GM19193 (cell line): ENCODE measurements around the gene HSPA1A.
A peak's percentile ranks its signal among the peaks of the same experiment; 100 is the strongest.

Experiments
- POLR2A ChIP-seq: IDR thresholded peaks from 4 replicates; pipeline ENCODE4 v1.6.1; 2011; ENCODE audit not compliant: insufficient read depth, insufficient read length; ENCODE audit errors: extremely low read depth

HSPA1A gene

DNA sequence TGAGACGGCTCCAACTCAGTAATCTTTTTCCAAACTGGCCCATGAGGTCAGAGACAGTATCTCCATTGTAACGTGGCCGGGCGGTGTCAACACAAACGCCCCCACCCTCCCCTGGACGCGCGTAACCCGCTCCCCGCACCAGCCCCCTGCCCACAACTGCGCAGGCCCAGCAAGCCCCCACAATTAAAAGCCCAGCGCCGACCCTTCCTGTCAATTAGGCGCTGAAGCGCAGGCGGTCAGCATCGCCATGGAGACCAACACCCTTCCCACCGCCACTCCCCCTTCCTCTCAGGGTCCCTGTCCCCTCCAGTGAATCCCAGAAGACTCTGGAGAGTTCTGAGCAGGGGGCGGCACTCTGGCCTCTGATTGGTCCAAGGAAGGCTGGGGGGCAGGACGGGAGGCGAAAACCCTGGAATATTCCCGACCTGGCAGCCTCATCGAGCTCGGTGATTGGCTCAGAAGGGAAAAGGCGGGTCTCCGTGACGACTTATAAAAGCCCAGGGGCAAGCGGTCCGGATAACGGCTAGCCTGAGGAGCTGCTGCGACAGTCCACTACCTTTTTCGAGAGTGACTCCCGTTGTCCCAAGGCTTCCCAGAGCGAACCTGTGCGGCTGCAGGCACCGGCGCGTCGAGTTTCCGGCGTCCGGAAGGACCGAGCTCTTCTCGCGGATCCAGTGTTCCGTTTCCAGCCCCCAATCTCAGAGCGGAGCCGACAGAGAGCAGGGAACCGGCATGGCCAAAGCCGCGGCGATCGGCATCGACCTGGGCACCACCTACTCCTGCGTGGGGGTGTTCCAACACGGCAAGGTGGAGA lies at the start of gene HSPA1A, which contains the start of gene HSPA1L:
HSPA1A (plus strand) TSS at position 519 of the 814 bp plus-strand sequence; CDS start at position 733, 214 bp downstream.
HSPA1L (minus strand) TSS at position 259 of the 814 bp plus-strand sequence. CDS start 3,311 bp downstream, outside the sequence.
- peak; percentile 82 for TF ChIP-seq POLR2A

DNA sequence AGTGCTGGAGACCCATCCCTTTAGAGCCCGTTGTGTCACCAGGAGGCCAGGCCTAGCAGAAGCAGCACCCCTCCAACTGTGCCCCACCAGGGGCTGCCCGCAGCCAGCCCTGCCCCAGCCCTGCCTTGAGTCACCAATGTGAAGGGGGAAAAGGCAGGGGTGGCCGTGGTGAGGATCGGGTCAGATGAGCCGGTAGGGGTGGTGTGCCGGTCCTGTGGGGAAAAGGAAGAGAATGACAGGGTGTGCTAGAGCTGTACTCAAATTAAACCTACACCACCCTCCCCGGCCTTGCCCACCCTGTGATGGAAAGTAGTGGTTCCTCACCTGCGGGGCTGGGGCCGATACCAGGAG lies 49.8 kb upstream of the HSPA1A start:
- peak; percentile 21 for TF ChIP-seq POLR2A

DNA sequence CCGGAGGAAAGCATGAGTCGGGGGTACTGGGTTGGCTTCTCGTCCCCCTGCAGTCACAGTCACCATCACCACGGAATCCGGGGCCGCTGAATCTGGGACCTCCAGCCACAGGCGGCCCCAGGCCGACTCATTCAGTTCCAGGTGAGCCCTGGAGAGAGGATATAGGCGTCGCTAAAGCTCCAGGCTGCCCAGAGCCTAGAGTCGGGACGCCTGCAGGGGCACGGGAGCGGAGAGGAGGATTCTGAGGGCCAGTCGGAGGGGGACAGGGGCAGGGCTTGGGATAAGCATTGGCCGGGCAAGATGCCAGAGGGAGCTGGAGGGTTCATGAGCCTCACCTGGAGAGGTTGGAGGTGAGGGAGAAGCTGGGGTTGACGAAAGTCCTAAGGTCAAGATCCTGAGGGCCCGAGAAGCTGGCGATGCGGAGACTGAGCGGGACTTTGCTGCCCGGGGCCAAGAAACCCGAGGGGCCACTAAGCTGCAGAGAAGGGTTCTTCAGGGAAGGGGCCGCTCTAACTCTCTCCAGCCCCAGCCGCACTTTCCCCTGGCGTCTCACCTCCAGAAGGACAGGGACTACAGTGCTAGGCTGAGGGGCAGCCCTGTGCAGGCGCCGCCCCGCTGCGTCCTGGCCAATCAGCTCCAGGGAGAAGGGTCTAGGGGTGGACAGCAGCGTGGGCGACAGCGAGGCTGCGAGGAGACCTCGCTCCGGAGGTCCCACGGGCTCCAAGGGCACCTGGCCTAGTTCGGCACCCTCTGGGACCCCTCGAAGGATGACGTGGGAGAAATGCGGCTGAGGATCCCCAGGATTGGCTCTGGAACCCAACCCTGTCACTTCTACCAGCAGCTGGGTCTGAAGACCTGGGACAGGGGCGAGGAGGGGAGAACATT lies 49.2 kb upstream of the HSPA1A start:
- peak; percentile 16 for TF ChIP-seq POLR2A

DNA sequence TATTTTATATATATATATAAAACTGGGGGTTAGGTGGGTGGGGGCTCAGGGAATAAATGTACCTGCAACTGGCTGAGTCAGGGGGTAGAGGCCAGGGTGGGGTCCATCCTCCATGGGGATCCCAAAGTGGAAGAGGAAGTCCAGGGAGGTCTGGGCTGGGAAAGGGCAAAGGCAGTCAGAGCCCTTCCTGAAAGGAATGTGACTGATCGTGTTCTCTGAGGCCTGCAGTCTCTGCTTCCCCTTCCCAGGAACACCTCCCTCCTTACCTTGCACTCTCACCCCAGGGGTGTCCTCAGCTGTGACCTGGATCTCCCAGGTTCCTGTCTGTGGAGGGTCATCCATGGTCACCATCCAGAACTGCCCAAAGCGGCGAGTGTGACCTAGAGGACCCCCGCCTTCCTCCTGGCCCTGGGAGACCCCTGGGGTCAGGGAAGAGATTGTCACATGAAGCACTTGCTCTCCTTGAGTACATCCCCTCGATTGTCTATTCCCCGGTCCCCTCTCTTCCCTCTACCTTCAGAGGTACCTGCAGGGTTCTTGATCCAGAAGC lies 48.2 kb upstream of the HSPA1A start:
- TF ChIP-seq POLR2A = no peak

DNA sequence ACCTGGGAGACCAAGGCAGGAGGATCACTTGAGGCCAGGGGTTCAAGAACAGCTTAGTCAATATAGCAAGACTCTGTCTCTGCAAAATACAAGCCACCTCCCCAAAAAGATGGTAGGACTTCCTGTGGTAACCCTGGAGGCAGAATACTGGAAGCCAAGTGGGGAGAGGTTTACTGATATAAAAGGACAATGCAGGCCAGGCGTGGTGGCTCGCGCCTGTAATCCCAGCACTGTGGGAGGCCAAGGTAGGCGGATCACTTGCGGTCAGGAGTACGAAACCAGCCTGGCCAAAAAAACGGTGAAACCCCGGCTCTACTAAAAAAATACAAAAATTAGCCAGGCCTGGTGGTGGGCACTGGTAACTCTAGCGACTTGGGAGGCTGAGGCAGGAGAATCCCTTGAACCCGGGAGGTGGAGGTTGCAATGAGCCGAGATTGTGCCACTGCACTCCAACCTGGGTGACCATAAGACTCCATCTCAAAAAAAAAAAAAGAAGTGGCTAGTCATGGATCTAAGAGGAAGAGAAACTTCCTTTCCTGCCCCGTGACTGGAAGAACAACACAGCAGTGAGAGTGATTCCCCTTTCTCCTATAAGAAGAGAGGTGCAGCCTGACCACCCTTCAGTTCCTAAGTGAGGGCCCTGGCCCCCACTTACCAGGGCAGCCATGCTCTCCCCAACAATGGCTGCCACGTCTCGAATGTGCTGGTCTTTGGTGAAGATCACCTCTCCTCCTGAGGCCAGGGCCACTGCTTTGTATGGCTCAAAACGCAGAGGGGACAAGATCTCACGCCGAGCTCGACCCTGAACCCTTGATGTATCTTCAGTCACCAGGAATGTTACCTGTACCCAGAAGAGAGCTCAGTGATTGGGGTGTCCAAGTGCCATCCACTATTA lies 46.7 kb upstream of the HSPA1A start:
- no peak for TF ChIP-seq POLR2A

DNA sequence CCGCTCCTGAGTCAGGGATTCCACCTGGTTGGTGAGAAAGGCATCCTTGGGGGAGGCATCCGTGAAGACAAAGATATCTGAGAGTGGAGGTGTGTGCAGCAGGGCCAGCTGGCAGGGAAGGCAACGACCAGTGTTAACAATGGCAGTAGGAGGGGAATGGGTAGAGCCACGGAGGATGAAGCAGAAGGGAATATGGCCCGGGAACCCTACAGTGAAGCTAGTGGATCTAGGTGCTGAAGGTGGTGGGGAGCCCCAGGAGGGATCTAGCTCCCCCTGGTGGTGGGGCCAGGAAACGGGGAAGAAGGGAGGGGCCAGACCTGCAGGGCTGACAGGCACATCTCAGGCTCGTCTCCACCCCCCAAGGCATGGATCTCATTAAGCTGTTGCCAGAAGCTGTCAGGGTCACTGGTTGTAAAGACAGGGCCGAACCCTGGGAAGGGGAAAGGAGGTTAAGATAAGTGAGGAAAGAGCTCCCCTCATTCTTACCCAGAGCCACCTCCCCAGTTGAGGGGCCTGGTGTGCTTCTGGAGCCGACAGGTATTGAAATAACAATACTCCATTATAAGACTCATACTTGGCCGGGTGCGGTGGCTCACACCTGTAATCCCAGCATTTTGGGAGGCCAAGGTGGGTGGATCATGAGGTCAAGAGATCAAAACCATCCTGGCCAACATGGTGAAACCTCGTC lies 45.5 kb upstream of the HSPA1A start:
- no peak for TF ChIP-seq POLR2A

DNA sequence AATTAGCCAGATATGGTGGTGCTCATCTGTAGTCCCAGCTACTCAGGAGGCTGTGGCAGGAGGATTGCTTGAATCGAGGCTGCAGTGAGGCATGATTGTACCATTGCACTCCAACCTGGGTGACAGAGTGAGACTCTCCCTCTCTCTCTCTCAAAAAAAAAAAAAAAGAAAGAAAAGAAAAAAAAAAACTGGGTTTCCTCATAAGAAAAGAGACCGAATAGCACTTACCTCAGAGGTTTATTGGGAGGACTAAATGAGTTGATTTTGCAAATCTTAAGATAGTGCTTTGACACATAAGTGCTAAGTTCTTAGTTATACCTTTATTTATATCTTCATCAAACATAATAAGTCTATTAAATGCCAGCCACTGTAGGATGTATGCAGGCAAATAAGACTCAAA lies 44.5 kb upstream of the HSPA1A start:
- TF ChIP-seq POLR2A = no peak

DNA sequence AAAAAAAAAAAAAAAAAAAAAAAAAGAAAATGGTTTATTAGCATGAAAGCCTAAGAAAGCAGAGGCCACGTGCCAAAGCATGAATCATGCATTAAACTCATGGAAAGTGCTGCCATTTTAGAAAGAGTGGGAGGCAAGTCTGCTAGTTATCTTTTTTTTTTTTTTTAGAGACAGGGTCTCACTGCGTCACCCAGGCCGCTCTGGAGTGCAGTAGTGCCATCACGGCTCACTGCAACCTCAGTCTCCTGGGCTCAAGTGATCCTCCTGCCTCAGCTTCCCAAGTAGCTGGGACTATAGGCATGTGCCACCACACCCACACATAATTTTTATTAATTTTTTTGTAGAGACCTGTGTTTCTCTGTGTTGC lies 43.4 kb upstream of the HSPA1A start:
- TF ChIP-seq POLR2A = no peak

DNA sequence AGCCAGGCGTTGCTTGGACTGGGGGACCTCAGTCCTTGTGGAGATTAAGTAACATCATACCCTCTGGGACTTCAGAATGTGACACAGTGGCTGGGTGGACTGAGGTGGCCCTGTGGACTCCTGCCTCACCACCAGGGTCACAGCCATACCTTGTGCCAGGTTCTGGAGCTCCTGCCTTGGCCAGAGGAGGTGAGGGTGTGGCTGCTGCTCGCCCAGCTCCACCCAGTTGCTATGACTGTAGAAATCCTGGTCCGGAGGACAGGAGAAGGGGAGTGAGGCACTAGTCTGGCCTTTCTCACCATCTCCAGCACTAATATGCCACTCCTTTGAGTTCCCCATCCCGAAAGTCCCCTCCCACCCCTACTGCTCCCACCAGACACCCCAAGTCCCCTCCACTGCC lies 40.2 kb upstream of the HSPA1A start:
- TF ChIP-seq POLR2A = no peak

DNA sequence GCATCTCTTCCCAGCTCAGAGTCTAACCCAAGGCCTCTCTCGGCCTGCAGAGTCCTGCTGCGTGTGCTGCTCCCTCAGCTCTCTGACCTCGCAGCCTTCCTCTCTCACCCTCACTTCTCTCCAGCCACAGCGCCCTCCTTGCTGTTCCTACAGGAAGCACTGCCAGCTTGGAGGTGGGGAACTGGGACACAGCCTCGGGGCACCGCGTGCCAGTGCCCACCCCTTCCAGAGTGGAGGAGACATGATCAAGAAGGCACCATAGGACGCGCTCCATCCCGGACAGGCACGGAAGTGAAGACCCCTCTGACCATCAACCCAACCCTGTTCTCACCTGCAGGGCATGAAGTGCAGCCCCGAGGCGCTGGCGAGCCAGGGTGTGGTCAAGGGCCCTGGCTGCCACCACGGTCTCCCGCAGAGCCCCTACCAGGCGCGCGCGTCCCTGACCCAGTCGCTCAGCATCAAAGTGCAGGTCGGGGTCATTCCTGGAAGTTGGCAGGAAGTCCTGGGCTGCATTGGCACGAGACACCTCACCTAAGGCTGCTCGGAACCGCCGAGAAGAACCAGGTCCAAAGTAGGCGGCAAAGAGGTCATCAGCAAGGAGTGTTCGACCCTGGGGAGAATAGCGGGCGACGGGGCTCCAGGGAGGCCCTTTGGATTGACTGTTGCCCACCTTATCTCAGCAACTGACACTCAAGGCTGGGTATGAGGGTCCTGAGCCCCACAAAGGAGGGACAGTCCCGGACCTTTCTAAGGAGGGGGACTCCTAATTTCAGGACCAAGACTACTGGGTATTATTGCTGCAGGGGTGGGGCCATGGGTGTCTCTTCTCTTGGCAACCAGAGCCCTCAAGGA lies 39.5 kb upstream of the HSPA1A start:
- no peak for TF ChIP-seq POLR2A

DNA sequence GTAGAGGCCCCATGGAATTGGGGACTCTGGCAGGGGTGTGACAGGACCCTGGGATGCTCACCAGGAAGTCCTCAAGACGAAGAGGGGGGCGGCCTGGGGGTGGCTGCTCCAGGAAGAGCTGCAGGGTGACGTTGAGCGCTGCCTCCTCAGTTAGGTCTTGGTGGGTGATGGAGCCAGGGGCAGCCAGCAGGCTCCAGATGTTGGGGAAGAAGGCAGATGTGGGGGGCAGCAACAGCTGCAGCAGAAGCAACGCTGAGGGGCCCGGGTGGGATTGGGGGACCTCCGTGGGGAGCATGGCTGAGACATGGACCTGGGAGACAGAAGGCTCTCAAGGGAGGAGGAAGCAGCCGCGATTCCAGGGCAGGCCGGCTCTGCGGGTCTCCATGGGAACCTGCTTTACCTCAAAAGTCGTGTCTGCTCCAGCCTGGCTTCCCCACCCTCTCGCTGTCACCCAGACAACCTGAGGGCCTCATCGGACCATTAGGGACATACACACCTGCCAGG lies 38.8 kb upstream of the HSPA1A start:
- no peak for TF ChIP-seq POLR2A

DNA sequence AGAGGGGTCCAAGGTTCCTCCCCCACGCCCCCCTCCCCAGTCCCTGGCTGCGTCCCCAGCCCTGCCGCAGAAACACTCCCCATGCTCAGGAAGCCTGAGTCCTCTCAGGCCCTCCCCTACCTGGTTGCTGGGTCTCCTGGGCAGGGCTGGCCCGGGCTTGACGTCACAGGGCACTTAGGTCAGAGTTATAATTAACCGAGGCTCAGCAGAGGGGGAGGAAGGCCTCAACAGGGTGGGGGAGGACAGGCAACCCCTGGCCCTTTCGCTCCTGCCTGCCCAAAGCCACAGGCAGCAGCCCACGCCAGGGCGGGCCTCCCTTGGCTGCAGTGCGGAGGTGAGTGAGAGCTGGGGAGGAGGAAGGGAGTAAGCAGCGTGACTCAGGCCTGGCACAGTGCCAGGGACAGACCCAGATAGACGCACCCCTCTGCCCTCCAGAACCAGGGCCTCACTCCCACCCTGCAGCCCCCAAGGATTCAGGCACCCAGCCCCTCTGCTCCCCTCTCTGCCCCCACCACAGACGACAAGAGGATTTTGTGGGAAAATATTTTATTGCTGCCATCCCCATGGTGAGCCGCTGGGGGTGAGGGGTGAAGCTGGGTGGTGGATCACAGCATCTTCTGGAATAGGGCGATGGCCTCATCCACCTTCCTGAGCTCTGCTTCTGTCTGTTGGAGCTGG lies 38.2 kb upstream of the HSPA1A start, which contains the start of gene VWA7:
VWA7 (minus strand) TSS at position 340 of the 678 bp plus-strand sequence. CDS start 549 bp downstream, outside the sequence.
- TF ChIP-seq POLR2A = peak; percentile 13
